Tibial nerve (tissue), 4 donors: ENCODE measurements around the gene ROBO2. TPM values are rescaled to one million over a fixed set of nuclear protein-coding genes. Genes with fewer than 3 reads are reported as not detected.

ENCODE experiments used
- DNase-seq, 2 donors: peaks; one replicate each; pipeline ENCODE4 v3.0.0-alpha.2; 2019; ENCODE audit warnings: low spot score in 2 of 2
- H3K27ac ChIP-seq, 4 donors: fragments of 200-600 bp; sonication (generic) in 3 of 4; one replicate each; pipeline ENCODE4 v1.5.1; 2017 to 2019; ENCODE audit warnings: mild to moderate bottlenecking in 1 of 4
- H3K27me3 ChIP-seq, 2 donors: fragments of 200-600 bp; sonication (generic) in 1 of 2; one replicate each; pipeline versions ENCODE4 v1.5.1 to v1.6.0; 2017 to 2019
- H3K36me3 ChIP-seq, 3 donors: fragments of 200-600 bp; sonication (generic); one replicate each; pipeline ENCODE4 v1.5.1; 2018 to 2019
- H3K4me1 ChIP-seq, 4 donors: fragments of 200-600 bp; sonication (generic) in 3 of 4; one replicate each; pipeline ENCODE4 v1.5.1; 2017 to 2019
- H3K4me3 ChIP-seq, 4 donors: fragments of 200-600 bp; sonication (generic) in 3 of 4; one replicate each; pipeline ENCODE4 v1.5.1; 2017 to 2019; ENCODE audit warnings: mild to moderate bottlenecking in 1 of 4, moderate library complexity in 1 of 4
- H3K9me3 ChIP-seq, 4 donors: fragments of 200-600 bp; sonication (generic) in 3 of 4; one replicate each; pipeline ENCODE4 v1.5.1; 2017 to 2019
- CTCF ChIP-seq, 5 experiments: fragments of 200-600 bp in 3 of 5; fragments of 450-650 bp in 2 of 5; sonication (generic) in 3 of 5; IDR thresholded peaks; one replicate each; pipeline ENCODE4 v1.5.1; 2016 to 2019; ENCODE audit warnings: antibody characterized with exemption in 5 of 5, mild to moderate bottlenecking in 3 of 5, moderate library complexity in 2 of 5
- EP300 ChIP-seq, 2 donors: sonication (generic); formaldehyde crosslinking; IDR thresholded peaks; one replicate each; pipeline ENCODE4 v1.6.1; 2017; ENCODE audit warnings: antibody characterized with exemption in 2 of 2, mild to moderate bottlenecking in 1 of 2
- POLR2A ChIP-seq, 2 donors: fragments of 450-650 bp; IDR thresholded peaks; one replicate each; pipeline ENCODE4 v1.6.1; 2017; ENCODE audit warnings: antibody characterized with exemption in 2 of 2, mild to moderate bottlenecking in 2 of 2, moderate library complexity in 2 of 2
- whole genome bisulfite sequencing, 2 donors: methylation state at CpG; one replicate each; pipeline ENCODE4 v1.1.5; 2018; 5-methylcytosine and 5-hydroxymethylcytosine counted together
- total RNA-seq, 4 donors: library from RNA; depleted of rRNA; stranded (reverse); fragments of >200 nt; gene quantifications; one replicate each; pipeline ENCODE4 v1.1.0, GENCODE V29; 2016

The ROBO2 gene
- total RNA-seq, 4 donors from 2014 or later = 0.30 to 4.4 (median 1.9) TPM

- H3K9me3 ChIP-seq = no peaks in the 10 kb centered on the region
- H3K27me3 ChIP-seq = no peaks in the 10 kb centered on the region
- TF ChIP-seq CTCF (IDR thresholded peaks at IDR 0.05) (no peak), EP300 (IDR thresholded peaks at IDR 0.05) (no peak), POLR2A (IDR thresholded peaks at IDR 0.05) (no peak)
- H3K36me3 ChIP-seq = no peaks in the 10 kb centered on the region
- no peak overlapping the region for H3K4me3 ChIP-seq
- no peak overlapping the region for H3K27ac ChIP-seq
- 78 to 82% methylated on average over 4 of the region's 4 CpGs for WGBS, 2 donors
- no peak for DNase-seq
- H3K4me1 ChIP-seq = peaks cover 0 to 10% (median 0%) of the 10 kb centered on the region in 4 donors
Measured at GRCh38 chr3:77191014-77191413, 151.1 kb downstream of the ROBO2 start.

GRCh38 chr3:77191640-77192039 lies 151.7 kb downstream of the ROBO2 start:
- Histone ChIP-seq H3K4me1 (peaks cover 0 to 10% (median 0%) of the 10 kb centered on the region in 4 donors), H3K27ac (no peak overlapping the region), H3K27me3 (no peaks in the 10 kb centered on the region), H3K36me3 (no peaks in the 10 kb centered on the region), H3K9me3 (no peaks in the 10 kb centered on the region), H3K4me3 (no peak overlapping the region)
- DNase-seq = no peak
- WGBS, 2 donors = 58 to 61% methylated on average over 3 of the region's 3 CpGs
- TF ChIP-seq POLR2A (IDR thresholded peaks at IDR 0.05) = no peak
- TF ChIP-seq EP300 (IDR thresholded peaks at IDR 0.05) = no peak
- TF ChIP-seq CTCF (IDR thresholded peaks at IDR 0.05) = no peak

GRCh38 chr3:77195766-77196545 lies 156.1 kb downstream of the ROBO2 start:
- no peak for DNase-seq
- no peaks in the 10 kb centered on the region for H3K36me3 ChIP-seq
- H3K9me3 ChIP-seq = no peaks in the 10 kb centered on the region
- H3K4me1 ChIP-seq = peaks cover 0 to under 1% (median 0%) of the 10 kb centered on the region in 4 donors
- H3K4me3 ChIP-seq = no peak overlapping the region
- no peaks in the 10 kb centered on the region for H3K27me3 ChIP-seq
- H3K27ac ChIP-seq = no peak overlapping the region
- no peak for TF ChIP-seq CTCF (IDR thresholded peaks at IDR 0.05)
- no peak for TF ChIP-seq EP300 (IDR thresholded peaks at IDR 0.05)
- TF ChIP-seq POLR2A (IDR thresholded peaks at IDR 0.05) = no peak
- 79 to 88% methylated on average over 12 of the region's 12 CpGs for WGBS, 2 donors

GRCh38 chr3:77197408-77197807 lies 157.5 kb downstream of the ROBO2 start:
- DNase-seq = no peak
- TF ChIP-seq EP300 (IDR thresholded peaks at IDR 0.05) = no peak
- TF ChIP-seq CTCF (IDR thresholded peaks at IDR 0.05) = no peak
- no peak for TF ChIP-seq POLR2A (IDR thresholded peaks at IDR 0.05)
- H3K9me3 ChIP-seq = no peaks in the 10 kb centered on the region
- H3K36me3 ChIP-seq = no peaks in the 10 kb centered on the region
- H3K27me3 ChIP-seq = no peaks in the 10 kb centered on the region
- WGBS, 2 donors = 83 to 97% methylated on average over 2 of the region's 2 CpGs
- H3K4me3 ChIP-seq = no peak overlapping the region
- no peak overlapping the region for H3K27ac ChIP-seq
- no peaks in the 10 kb centered on the region for H3K4me1 ChIP-seq

GRCh38 chr3:77203851-77204250 lies 164.0 kb downstream of the ROBO2 start:
- Histone ChIP-seq H3K27ac (no peak overlapping the region), H3K27me3 (no peaks in the 10 kb centered on the region), H3K36me3 (no peaks in the 10 kb centered on the region), H3K9me3 (no peaks in the 10 kb centered on the region), H3K4me1 (no peaks in the 10 kb centered on the region), H3K4me3 (no peak overlapping the region)
- TF ChIP-seq EP300 (IDR thresholded peaks at IDR 0.05) = no peak
- TF ChIP-seq CTCF (IDR thresholded peaks at IDR 0.05) = no peak
- no peak for TF ChIP-seq POLR2A (IDR thresholded peaks at IDR 0.05)
- no peak for DNase-seq
